Measurements from ENCODE around the gene VSX2. TPM values are rescaled to one million over a fixed set of nuclear protein-coding genes. Genes with fewer than 3 reads are reported as not detected.

Gene VSX2
- polyA plus RNA-seq, 2 of the 4 experiments (the other 2 are of a cell fraction): not detected

- no peak overlapping the region for H3K4me3 ChIP-seq
- no peaks in the 10 kb centered on the region for H3K9me3 ChIP-seq
- CTCF ChIA-PET: interaction anchor here (0.5 to 1.0 kb wide), 4 partner anchors 10 to 558 kb away, joined by 3 to 4 read pairs (median 3); no protein-coding TSS in a partner anchor
- DNase-seq (ENCODE audit: low read depth in 1 of 2, low spot score in 1 of 2) (no peak), ATAC-seq (no peak), FAIRE-seq (no peak)
- 87% methylated on average over 6 of the region's 6 CpGs for WGBS (ENCODE audit: missing lambda C conversion rate)
- POLR2A ChIA-PET: interaction anchor here (0.6 kb wide), 1 partner anchor 115 kb away, joined by 3 read pairs; no protein-coding TSS in a partner anchor
- H3K27ac ChIP-seq: no peak overlapping the region
- no peaks in the 10 kb centered on the region for H3K4me1 ChIP-seq
- H3K4me2 ChIP-seq: no peak overlapping the region
- TF ChIP-seq RAD21 (conservative IDR thresholded peaks at IDR 0.05 in 1 of 2, IDR thresholded peaks at IDR 0.05 in 1 of 2) (no peak), RARB (CRISPR knock-in tag; IDR thresholded peaks at IDR 0.05) (no peak), MAFK (IDR thresholded peaks at IDR 0.05; ENCODE audit: partially characterized antibody) (no peak), NR3C1 (IDR thresholded peaks at IDR 0.05) (no peak), USF2 (IDR thresholded peaks at IDR 0.05) (no peak), CHD2 (IDR thresholded peaks at IDR 0.05; ENCODE audit: low read length, partially characterized antibody) (no peak)
Observed at GRCh38 chr14:74204491-74204890, 34.8 kb upstream of the VSX2 start.

- no peaks in the 10 kb centered on the region for H3K9me3 ChIP-seq
- 83% methylated on average over 1 of the region's 1 CpG for WGBS (ENCODE audit: missing lambda C conversion rate)
Observed at GRCh38 chr14:74205882-74206281, 33.4 kb upstream of the VSX2 start.

GRCh38 chr14:74207943-74208342 is 31.3 kb upstream of the VSX2 start:
- WGBS (ENCODE audit: missing lambda C conversion rate): 76% methylated on average over 3 of the region's 3 CpGs
- no peak for ATAC-seq
- CTCF ChIA-PET: interaction anchor here (0.9 to 1.3 kb wide), 6 partner anchors 10 to 271 kb away, joined by 3 to 6 read pairs (median 3); no protein-coding TSS in a partner anchor
- Histone ChIP-seq H3K4me3 (no peak overlapping the region), H3K4me1 (no peaks in the 10 kb centered on the region), H3K9me3 (no peaks in the 10 kb centered on the region), H3K27ac (no peak overlapping the region), H3K4me2 (no peak overlapping the region)
- POLR2A ChIA-PET: no interaction called here
- TF ChIP-seq CHD4 (IDR thresholded peaks at IDR 0.05; ENCODE audit: borderline replicate concordance) (no peak), RFX5 (IDR thresholded peaks at IDR 0.05) (no peak), E2F6 (IDR thresholded peaks at IDR 0.05; ENCODE audit: borderline replicate concordance, low read depth) (no peak), RCOR1 (IDR thresholded peaks at IDR 0.05; ENCODE audit: low read depth, low read length) (no peak), MAFK (IDR thresholded peaks at IDR 0.05; ENCODE audit: partially characterized antibody) (no peak), RAD21 (conservative IDR thresholded peaks at IDR 0.05 in 1 of 2, IDR thresholded peaks at IDR 0.05 in 1 of 2) (peak in 1 of 2 experiments; percentile 15; a peak in 2 of 5 replicates), HOXB13 (CRISPR knock-in tag; IDR thresholded peaks at IDR 0.05; ENCODE audit: low read depth) (no peak)
- no peak for FAIRE-seq
- peak in 1 of 2 experiments; percentile 7 for DNase-seq (ENCODE audit: low read depth in 1 of 2, low spot score in 1 of 2)

More at GRCh38 chr14:74205882-74206281, 33.4 kb upstream of the VSX2 start:
- DNase-seq (ENCODE audit: low read depth in 1 of 2, low spot score in 1 of 2): no peak
- no peak for ATAC-seq
- ChIA-PET CTCF (interaction anchor here (0.6 to 1.2 kb wide), 2 partner anchors 23 to 85 kb away, joined by 3 read pairs; no protein-coding TSS in a partner anchor), POLR2A (no interaction called here)
- TF ChIP-seq EHMT2 (IDR thresholded peaks at IDR 0.05; ENCODE audit: low read depth) (no peak), NFE2L2 (conservative IDR thresholded peaks at IDR 0.05; ENCODE audit: low read length) (no peak), HES2 (IDR thresholded peaks at IDR 0.05) (no peak), TP53 (CRISPR knock-in tag; IDR thresholded peaks at IDR 0.05) (no peak), KDM1A (IDR thresholded peaks at IDR 0.05; ENCODE audit: low read depth) (no peak), PHF8 (IDR thresholded peaks at IDR 0.05; ENCODE audit: borderline replicate concordance, low read depth) (no peak), ZNF302 (CRISPR knock-in tag; IDR thresholded peaks at IDR 0.05) (no peak), RAD21 (conservative IDR thresholded peaks at IDR 0.05 in 1 of 2, IDR thresholded peaks at IDR 0.05 in 1 of 2) (no peak), EHF (CRISPR knock-in tag; IDR thresholded peaks at IDR 0.05) (no peak), FOXS1 (CRISPR knock-in tag; IDR thresholded peaks at IDR 0.05) (no peak), RARB (CRISPR knock-in tag; IDR thresholded peaks at IDR 0.05) (no peak), ZC3H11A (IDR thresholded peaks at IDR 0.05) (no peak), SREBF2 (IDR thresholded peaks at IDR 0.05) (no peak), BHLHE40 (IDR thresholded peaks at IDR 0.05; ENCODE audit: low read depth, low read length) (no peak), REST (IDR thresholded peaks at IDR 0.05) (no peak)
- no peak overlapping the region for H3K27ac ChIP-seq
- H3K4me1 ChIP-seq: no peaks in the 10 kb centered on the region
- no peak overlapping the region for H3K4me2 ChIP-seq
- H3K4me3 ChIP-seq: no peak overlapping the region
- FAIRE-seq: no peak

Measured in A549 (cell line).